COR-L47 (cell line): ENCODE measurements around the gene FANCM.

ENCODE experiments used
- DNase-seq: peaks from one replicate; lab custom pipeline; 2025; lab: John Stamatoyannopoulos, UW

Gene FANCM

GRCh38 chr14:45227566-45227965 is 91.8 kb downstream of the FANCM start:
- DNase-seq: no peak

DNA sequence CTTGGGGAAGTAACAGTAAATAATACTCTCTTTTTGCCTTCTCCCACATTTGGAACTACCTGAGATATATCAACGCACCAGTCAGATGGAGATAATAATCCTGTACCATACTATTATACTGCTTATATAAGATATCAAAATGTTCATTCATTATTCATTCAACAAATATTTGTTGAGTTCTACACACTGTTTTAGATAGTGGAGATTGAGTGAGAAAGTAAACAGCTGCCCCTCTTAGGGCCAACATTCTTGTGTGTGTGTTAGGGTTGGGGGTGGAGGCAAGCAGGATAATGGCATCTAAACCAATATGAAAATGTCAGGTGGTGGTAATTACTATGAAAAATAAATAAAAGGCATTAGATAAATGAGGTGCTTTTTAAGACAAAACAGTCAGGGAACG is 103.3 kb downstream of the FANCM start:
- DNase-seq: no peak

DNA sequence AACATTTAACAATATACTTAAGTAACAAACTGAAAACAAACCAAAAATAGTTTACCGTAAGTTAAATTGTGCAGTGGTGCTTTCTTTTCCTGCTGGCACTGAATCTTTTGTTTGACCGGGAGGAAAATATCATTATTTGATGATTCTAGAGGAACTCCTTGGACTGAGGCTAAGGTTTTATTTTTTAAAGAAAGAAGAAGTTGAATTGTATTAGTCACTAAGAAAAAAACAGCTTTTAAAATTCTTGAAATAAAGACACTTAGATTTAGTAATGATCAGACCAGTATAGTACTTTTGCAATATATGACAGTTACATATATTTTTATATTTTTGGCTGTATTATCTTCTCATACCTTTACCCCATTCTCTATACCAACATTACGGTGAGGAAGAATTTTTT is 107.0 kb downstream of the FANCM start:
- DNase-seq: no peak

- DNase-seq: no peak
Observed at GRCh38 chr14:45246151-45246550, 110.4 kb downstream of the FANCM start.

GRCh38 chr14:45246691-45247090 is 111.0 kb downstream of the FANCM start:
- DNase-seq: no peak

GRCh38 chr14:45247427-45247826 is 111.7 kb downstream of the FANCM start:
- no peak for DNase-seq

GRCh38 chr14:45249856-45250575 is 114.3 kb downstream of the FANCM start:
- DNase-seq: no peak
